GM18861 (cell line): ENCODE data around the gene EPB41L5.
A peak's percentile ranks its signal among the peaks of the same experiment; 100 is the strongest.
"Not testable (repeated sequence)": the region's sequence is repeated elsewhere in the genome, so short reads cannot be mapped to it uniquely, and the experiment has no call there.

Source experiments
- ATAC-seq: cut with Tn5 transposase; IDR thresholded peaks from one replicate; pipeline ENCODE4 v1.9.1; 2021; ENCODE audit not compliant: unreplicated experiment

Gene EPB41L5

DNA sequence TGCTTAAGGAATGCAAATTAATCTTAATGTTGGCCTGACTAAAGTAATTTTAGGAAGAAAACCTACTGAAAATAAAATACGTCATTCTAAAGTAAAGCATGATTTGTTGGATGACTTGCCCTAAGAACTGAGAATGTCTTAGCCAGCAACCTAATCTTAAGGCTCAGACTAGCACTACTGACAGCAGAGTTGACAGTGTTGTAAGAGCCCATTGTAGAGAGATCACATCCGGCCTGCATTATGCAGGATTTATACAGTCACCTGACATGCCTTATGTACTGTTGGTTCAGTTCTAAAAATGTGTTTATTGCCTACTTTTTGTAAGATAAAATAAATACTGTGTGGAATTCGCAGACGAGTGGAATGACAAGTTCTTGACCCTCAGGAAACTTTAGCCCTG is 128.0 kb downstream of the EPB41L5 start:
- no peak for ATAC-seq

DNA sequence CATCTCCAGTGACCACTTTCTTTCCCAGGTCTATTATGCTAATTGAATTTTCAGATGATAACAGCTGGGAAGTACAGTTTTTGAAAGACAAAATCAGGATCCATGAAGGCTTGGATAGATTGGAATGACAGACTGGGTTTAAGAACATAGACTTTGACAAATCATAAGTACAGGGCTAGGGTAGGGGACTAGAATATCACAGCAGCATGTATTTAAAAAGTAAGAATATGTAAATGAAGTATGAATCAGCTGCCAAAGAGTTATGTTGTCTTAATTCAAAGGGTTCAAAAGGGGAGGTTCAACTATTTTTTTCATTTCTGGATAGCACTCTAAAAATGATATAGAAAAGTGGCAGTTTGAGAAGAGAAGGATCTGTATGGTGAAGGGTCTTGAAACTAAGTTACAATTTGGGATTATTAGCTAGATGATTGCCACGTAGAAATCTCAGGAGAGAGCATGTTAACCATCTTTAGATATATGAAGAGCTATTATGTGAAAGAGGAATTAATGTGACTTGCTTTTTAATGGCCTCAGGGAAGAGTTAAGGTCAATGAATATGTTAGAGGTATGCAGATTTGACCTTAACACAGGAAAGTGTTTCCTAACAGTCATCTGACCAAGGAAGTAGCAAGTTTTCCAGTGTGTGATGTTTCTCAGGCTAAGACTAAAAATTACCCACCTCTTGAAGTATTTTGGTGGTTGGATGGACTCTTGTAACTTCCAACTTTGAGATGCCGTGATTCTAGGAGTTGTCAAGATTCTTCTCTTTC is 128.6 kb downstream of the EPB41L5 start:
- no peak for ATAC-seq

DNA sequence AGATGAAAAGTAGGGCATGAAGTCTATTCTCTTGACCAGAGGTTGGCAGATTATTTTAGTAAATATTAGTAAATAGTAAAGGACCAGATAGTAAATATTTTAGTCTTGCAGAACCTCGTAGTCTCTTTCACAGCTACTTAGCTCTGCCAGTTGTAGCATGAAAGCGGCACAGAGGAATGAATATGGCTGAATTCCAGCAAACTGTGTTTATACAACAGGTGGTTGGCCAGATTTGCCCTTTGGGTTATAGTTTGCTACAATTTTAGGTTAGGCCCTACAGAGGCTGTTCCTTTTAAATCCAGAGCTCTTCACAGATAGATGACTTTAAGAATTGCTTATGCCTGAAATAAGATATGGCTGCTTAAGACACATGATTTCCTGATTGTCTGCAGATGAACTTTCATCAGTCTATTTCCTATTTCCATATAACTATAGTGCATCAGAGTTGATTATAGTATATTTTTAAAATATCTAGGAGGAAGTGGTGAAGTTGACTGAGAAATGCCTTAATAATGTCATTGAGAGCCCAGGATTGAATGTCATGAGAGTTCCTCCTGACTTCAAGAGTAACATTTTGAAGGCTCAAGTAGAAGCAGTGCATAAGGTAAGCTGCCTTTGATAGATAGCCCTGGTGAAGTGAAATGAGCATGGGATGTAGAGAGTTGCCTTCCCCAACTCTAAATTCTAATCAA is 129.8 kb downstream of the EPB41L5 start:
- no peak for ATAC-seq

DNA sequence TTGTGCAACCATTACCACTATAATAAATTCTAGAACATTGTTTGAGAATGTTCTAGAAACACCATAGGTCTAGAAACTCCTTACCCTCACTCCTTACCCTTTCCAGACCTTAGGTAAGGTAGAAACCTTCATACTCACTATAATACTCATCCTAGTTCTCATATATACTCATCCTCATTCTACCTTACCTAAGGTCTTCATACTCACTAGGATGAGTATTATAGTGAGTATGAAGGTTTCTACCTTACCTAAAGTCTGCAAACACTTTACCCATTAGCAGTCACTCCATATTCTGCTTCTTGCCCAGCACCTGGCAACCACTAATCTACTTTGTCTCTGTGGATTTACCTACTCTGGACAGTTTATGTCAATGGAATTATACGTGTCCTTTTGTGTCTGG is 135.4 kb downstream of the EPB41L5 start:
- ATAC-seq = no peak

DNA sequence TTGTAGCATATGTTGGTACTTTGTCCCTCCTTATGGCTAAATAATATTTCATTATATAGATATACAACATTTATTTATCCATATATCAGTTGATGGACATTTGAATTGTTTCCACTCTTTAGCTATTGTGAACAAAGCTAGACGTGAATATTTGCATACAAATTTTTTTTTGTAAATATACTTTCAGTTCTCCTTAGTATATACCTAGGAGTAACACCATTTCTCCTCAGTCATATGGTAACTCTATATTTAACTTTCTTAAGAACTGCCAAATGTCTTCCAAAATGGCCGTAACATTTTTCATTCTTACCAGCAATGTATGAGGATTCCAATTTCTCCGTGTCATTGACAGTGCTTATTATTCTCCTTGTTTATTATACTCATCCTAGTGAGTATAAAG is 135.8 kb downstream of the EPB41L5 start:
- no peak for ATAC-seq

DNA sequence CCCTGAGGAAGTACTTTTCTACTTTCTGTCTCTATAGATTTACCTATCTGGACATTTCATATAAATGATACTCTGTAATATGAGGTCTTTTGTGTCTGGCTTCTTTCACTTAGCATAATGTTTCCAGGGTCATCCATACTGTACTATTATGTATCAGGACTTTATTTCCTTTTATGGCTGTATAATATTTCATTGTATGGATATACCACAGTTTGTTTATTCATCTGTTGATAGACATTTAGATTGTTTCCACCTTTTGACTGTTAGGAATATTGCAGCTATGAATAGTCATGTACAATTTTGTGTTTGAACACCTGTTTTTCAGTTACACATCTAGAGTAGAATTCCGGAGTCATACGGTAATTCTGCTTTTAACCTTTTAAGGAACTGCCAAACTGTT is 136.5 kb downstream of the EPB41L5 start:
- no peak for ATAC-seq

DNA sequence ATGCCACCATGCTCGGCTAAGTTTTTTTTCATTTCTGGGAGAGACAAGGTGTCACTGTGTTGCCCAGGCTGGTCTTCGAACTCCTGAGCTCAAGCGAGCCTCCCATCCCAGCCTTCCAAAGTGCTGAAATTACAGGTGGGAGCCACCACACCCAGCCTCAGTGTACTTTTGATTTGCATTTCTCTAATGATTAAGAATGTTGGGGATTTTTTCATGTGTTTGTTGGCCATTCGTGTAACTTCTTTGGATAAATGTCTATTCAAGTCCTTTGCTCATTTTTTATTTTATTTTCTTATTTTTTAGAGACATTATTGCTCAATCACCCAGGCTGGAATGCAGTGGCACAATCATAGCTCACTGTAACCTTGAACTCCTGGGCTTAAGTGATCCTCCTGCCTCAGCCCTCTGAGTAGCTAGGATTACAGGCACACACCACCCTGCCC is 137.2 kb downstream of the EPB41L5 start:
- no peak for ATAC-seq

DNA sequence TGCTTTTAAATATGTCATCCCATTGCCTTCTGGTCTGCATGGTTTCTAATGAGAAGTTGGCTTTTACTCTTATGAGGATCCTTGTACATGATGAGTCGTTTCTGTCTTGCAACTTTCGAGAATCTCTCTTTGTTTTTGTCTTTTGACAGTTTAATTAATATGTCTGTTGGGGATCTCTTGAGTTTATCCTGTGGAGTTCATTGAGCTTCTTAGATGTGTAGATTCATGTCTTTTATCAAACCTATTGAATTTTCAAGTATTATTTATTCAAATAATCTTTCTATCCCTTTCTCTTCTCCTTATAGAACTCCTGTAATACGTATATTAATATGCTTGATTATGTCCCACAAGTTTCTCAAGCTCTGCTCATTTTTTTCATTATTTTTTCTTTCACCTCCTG is 142.4 kb downstream of the EPB41L5 start:
- ATAC-seq = no peak

DNA sequence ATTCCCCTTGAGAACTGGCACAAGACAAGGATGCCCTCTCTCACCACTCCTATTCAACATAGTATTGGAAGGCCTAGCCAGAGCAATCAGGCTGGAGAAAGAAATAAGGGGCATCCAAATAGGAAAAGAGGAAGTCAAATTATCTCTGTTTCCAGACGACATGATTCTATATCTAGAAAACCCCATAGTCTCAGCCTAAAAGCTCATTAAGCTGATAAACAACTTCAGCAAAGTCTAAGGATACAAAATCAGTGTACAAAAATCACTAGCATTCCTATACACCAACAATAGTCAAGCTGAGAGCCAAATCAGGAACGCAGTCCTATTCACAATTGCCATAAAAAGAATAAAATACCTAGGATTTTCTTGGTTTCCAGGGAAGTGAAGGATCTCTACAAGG is 145.8 kb downstream of the EPB41L5 start:
- not testable (repeated sequence) for ATAC-seq

DNA sequence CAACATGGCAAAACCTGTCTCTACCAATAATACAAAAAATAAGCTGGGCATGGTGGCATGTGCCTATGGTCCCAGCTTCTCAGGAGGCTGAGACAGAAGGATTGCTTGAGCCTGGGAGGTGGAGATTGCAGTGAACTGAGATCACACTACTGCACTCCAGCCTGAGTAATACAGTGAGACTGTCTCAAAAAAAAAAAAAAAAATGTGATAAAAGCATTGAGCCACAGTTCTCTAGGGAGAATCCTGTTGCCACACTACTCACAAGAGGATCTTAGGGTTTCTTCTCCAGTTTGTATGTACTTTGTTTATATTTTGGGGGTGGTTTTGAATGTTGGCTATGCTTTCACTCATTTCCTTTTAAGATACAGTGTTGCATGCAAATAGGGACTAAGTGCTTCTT is 148.3 kb downstream of the EPB41L5 start:
- no peak for ATAC-seq

DNA sequence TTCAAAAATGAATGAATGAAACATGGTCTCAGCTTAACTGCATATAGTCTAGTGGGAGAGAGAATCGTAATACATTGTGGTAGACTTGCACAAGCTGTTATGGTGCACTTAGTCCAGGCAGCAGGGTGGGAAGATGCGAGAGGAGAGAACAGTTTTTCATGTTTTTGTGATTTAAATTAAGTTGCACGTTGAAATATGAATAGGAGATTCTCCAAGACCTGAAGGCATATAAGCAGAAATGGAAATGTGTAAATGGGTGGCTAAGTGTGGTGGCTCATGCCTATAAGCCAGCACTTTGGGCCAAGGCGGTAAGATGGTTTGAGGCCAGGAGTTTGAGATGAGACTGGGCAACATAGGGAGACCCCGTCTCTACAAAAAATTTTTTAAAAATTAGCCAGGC is 149.8 kb downstream of the EPB41L5 start:
- no peak for ATAC-seq

DNA sequence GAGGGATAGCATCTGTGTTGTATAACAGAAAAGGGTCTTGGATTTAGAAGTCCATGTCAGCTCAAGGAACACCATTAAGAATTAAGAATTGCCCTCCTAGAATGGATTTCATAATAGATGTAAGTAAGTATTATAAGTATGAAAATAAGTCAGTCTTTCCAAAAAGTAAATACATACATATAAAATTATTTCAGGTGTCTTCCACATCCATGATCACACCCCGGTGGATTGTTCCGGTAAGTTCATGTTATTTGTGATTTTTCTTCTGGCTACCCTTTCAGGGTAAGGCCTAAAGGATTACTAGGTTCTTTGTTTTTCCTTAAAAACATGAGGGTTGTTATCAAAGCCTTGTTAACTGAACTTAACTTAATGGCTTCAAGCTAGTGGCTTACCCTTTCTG is 154.4 kb downstream of the EPB41L5 start:
- no peak for ATAC-seq

DNA sequence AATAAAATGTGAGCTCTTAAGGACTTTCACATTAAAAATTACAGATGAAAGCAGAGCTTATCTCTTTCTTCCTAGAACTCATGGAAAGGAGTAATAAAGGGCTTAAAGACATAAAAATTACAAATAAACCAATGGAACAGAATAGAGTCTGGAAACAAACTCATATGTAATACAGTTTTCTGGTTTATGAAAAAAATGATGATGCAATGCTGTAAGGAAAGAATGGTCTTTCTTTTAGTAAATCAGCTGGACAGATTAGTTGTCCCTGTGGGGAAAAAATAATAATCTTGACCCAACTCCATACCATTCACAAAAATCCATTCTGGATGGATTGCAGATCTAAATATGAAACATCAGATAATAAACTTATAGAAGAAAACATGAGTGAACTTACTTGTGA is 156.1 kb downstream of the EPB41L5 start:
- no peak for ATAC-seq

DNA sequence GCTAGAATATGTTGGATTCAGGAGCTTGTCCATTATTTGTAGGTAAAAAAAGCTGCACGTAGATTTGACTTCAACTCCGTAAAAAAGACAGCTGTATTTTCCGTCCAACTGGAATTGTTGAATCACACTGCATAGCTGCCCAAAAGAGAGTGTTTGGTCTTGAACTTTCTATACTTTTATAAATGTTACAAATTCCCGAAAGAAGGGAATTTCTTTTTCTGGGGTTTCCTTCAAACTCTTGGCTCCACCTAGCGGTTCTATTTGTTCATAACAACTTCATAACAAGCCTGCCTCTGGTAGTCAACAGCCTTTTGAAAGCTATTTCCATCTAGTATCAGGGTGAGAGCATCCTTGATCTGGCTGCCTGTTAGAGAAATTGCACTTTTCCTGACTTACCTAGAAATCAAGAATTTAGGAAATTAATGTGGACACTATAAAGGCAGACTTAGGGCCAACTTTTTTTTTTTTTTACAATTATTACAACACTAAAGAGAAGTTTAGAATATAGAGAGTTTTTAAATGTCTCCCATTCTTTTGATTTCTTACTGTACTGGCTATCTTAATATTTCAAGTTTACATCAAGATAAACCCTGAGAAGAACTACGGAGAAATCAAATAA is 162.2 kb downstream of the EPB41L5 start:
- no peak for ATAC-seq

DNA sequence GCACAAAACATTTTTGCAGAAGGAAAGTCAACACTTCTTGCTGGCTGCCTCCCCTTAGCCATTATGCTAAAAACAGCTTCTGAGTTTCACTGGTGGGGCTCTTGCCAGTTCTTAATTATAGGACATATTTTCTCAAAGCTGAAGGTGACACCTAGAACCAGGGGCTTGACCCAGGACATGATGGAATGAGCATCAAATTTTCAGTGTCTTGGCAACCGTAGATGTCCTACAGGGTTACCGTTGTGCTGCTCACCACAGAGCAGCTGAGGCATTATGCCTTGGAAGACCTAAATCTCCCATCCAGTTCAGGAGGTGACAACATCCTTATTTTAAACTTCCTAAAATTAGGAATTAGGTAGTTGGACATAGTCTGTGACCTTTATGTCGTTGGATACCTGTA is 163.6 kb downstream of the EPB41L5 start:
- ATAC-seq = no peak

DNA sequence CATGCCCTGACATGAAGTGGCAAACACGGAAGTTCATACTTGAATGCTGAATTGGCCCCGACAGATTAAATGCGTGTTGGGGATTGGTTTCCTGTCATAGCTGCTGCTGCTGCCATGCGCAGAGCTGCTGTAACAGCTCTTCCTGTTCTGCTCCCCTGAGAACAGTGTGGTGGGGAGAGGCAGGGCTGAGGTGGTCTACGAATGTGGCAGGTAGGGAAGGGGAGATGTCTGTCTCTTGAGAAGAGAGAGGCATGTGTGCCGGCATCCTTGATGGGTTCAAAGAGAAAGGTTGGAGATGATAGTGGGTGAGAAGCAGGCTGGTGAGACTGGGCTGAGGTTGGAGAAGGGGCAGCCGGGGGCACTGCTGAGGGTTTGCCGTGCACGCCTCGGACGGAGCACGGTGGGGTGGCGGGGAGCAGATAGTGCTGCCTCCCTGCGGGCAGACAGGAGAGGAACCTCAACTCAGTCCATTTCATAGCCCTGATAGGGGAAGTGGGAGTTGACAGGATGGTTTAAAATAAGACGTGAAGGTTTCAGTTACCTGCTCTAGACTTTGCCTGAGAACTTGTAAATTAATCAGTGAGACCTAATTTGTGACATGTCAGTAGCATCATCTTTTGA is 164.2 kb downstream of the EPB41L5 start:
- peak; percentile 94 for ATAC-seq

DNA sequence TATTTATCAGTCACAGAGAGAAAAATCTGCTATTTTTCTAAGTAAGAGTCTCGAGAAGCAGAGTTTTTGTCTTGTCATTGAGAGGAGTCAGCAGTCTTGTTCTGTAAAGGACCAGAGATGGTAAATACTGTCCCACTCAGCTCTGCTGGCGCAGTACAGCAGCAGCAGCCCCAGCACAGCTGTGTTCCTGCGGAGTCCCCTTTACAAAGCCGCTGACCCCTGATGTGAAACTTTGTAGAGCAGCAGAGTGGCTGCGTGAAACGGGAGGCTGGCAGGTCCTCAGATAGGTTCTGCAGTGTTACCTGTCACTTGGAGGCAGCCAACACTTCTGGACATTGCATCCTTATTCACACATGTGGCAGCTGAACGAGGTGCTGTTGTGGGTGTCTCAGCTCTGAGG is 165.1 kb downstream of the EPB41L5 start:
- ATAC-seq = no peak

DNA sequence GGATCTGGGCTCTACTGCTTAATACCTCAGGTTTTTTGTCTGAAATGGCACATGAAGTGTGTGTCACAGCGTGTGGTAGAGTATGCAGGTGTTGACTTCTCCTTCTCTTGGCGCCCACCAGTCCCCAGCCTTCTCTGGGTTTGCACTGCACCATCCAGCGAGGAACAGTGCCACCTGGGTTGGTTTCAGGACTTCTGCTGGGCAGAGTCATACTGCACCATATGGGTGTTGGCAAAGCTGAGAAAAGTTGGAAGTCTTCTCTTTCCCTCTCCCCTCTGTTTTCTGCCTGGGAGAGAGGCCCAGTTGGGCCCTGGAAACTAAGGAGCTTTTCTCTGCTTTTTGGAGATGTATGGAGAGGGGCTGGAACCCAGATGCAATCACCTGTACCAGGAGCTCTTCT is 166.5 kb downstream of the EPB41L5 start:
- ATAC-seq = no peak

DNA sequence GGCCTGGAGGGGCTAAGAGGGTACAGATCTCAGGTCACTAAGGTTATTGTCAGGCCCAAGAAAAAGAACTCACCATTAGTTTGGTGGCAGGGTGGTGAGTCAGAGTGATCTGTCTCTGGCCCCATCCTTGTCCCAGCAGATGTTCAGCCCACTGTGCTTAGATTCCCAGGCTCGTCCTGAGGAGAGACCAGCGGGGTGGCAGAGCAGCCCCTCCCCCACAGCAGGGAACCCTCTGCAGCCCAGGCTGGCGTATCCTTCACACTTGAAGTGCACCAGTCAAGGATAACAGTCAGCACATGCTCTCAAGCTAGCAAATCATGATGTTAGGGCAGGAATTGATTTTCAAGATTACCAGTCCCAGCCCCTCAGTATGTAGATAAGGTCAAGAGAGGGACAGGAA is 167.2 kb downstream of the EPB41L5 start:
- ATAC-seq = no peak

DNA sequence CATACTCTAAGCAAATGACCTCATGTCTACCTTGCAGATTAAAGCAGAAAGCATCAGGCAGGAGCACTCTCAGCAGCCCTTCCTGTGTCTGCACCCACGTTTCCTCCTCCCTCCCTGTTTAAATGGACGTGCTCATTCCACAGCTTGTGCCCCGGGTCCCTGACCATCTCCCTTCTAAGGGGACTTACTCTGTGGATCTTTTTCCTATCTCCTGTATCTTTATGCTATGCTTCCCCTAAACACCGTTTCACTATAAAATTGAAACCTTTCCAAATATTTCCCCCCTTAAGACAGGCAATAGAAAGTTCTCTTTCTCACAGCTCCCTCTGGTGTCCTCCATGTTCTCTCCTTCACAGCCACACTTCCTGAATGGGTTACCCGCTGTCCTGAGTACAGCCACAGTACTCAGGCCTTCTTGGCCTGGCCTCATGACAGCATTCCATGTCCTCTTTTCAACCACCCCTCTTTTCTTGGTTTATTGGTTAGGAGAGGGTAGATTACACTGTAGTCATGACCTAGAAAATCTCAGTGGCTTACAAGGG is 169.2 kb downstream of the EPB41L5 start:
- ATAC-seq = no peak

DNA sequence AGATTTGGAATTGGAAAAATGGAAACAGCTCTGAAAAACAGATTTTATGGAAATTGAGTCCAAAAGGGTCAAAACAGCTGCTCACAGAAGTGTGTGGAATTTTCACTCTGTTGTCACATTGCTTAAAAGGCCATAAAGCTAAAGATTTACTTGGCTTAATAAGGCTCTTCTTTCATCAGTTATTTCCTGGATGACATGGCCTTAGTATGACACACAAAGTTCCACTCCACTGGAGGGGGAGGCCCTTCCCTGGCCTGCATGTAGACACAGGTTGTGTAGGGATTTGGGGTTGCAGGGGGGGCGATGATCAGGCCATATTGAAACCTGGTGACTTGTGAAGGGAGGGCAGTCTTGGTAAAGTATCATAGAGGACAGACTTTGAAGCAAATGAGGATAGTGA is 176.3 kb downstream of the EPB41L5 start:
- no peak for ATAC-seq

DNA sequence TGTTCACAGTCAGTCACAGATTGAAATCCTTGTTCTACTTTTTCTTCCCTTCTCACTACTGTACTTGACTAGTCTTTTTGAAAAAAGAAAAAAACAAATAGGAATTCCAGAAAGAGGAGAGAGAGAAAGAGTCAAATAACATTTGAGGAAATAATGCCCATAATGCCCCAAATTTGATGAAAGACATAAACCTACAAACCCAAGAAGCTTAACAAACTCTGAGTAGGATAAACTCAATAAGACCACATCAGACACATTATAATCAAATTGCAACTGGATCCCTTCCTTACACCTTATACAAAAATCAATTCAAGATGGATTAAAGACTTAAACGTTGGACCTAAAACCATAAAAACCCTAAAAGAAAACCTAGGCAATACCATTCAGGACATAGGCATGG is 179.4 kb downstream of the EPB41L5 start:
- ATAC-seq = no peak
